ENCODE data around the gene PIK3C2G. TPM values are rescaled to one million over a fixed set of nuclear protein-coding genes. Genes with fewer than 3 reads are reported as not detected.

Gene PIK3C2G
- total and polyA plus RNA-seq, 4 donors, result 4.9 to 40.1 (median 19.4) TPM

DNA sequence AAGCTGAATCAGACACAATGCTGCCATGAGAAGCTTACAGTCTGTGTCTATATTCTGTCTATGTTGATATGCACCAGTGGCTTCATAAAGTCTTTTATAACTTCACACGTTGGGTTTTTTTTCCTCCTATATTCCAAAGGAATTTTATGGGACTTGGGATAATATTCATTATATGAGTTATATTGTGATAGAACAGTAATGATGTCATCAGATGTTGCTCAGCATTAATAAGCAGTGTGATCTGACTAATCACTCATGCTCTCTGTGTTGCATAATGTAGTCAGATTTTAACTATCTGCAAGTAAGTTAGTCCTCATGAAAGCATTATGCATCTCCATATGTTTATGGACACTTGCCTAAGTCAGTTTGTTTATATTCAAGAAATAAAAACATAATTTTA lies 316.9 kb downstream of the PIK3C2G start:
- no peaks in the 10 kb centered on the region for H3K4me1 ChIP-seq (ENCODE audit: control insufficient read depth in 4 of 4, insufficient read depth in 4 of 4, low read length in 3 of 4)
- WGBS, result 83% methylated on average over 1 of the region's 1 CpG

DNA sequence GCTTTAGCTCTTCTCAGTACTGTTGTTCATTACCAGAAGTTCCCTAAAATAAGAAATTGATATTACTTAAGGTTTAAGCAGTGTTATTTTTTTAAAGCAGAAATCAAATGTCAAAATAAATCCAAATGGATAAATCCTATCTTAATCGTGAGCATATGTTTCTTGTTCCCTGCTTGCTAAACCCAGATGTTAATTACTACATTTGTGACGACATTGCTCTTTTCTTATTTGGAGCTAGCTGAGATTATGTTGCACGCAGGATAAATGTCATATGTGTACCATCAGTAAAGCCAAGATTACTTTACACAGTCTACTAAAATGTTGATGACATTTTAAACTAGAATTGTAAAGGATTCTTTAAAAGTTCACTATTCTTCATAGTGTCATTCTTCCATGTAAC lies 319.0 kb downstream of the PIK3C2G start:
- Histone ChIP-seq H3K27ac (ENCODE audit: low read depth in 1 of 2, low read length in 2 of 2) (no peak overlapping the region), H3K9ac (ENCODE audit: low read depth in 1 of 2, low read length in 2 of 2) (no peak overlapping the region), H3K27me3 (ENCODE audit: control insufficient read depth in 4 of 4, insufficient read depth in 4 of 4, low read length in 3 of 4) (no peaks in the 10 kb centered on the region), H3K9me3 (ENCODE audit: control insufficient read depth in 4 of 4, low read length in 3 of 4) (peaks cover 0 to 3% (median 0%) of the 10 kb centered on the region in 4 donors), H3K4me1 (ENCODE audit: control insufficient read depth in 4 of 4, insufficient read depth in 4 of 4, low read length in 3 of 4) (no peaks in the 10 kb centered on the region), H3K36me3 (ENCODE audit: control insufficient read depth in 4 of 4, insufficient read depth in 3 of 4, low read depth in 1 of 4, low read length in 3 of 4) (peaks cover 0 to 12% (median 4%) of the 10 kb centered on the region in 4 donors), H3K4me3 (ENCODE audit: low read depth in 1 of 3, low read length in 3 of 3) (no peak overlapping the region)
- WGBS, result 81% methylated on average over 3 of the region's 3 CpGs
- DNase-seq (ENCODE audit: low spot score), result no peak
- no peak for TF ChIP-seq FOXA2 (IDR thresholded peaks at IDR 0.05)
- TF ChIP-seq, protein P1, sequence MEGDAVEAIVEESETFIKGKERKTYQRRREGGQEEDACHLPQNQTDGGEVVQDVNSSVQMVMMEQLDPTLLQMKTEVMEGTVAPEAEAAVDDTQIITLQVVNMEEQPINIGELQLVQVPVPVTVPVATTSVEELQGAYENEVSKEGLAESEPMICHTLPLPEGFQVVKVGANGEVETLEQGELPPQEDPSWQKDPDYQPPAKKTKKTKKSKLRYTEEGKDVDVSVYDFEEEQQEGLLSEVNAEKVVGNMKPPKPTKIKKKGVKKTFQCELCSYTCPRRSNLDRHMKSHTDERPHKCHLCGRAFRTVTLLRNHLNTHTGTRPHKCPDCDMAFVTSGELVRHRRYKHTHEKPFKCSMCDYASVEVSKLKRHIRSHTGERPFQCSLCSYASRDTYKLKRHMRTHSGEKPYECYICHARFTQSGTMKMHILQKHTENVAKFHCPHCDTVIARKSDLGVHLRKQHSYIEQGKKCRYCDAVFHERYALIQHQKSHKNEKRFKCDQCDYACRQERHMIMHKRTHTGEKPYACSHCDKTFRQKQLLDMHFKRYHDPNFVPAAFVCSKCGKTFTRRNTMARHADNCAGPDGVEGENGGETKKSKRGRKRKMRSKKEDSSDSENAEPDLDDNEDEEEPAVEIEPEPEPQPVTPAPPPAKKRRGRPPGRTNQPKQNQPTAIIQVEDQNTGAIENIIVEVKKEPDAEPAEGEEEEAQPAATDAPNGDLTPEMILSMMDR (IDR thresholded peaks at IDR 0.05; ENCODE audit: low read depth, low read length, missing input control), result no peak
- no peak for TF ChIP-seq GABPA (IDR thresholded peaks at IDR 0.05 in 1 of 2, conservative IDR thresholded peaks at IDR 0.05 in 1 of 2)
- TF ChIP-seq YY1 (IDR thresholded peaks at IDR 0.05), result no peak
- TF ChIP-seq RXRA (IDR thresholded peaks at IDR 0.05), result no peak
- TF ChIP-seq TAF1 (conservative IDR thresholded peaks at IDR 0.05), result no peak
- TF ChIP-seq, protein P2, sequence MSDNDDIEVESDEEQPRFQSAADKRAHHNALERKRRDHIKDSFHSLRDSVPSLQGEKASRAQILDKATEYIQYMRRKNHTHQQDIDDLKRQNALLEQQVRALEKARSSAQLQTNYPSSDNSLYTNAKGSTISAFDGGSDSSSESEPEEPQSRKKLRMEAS (IDR thresholded peaks at IDR 0.05), result no peak
- TF ChIP-seq, protein P3, sequence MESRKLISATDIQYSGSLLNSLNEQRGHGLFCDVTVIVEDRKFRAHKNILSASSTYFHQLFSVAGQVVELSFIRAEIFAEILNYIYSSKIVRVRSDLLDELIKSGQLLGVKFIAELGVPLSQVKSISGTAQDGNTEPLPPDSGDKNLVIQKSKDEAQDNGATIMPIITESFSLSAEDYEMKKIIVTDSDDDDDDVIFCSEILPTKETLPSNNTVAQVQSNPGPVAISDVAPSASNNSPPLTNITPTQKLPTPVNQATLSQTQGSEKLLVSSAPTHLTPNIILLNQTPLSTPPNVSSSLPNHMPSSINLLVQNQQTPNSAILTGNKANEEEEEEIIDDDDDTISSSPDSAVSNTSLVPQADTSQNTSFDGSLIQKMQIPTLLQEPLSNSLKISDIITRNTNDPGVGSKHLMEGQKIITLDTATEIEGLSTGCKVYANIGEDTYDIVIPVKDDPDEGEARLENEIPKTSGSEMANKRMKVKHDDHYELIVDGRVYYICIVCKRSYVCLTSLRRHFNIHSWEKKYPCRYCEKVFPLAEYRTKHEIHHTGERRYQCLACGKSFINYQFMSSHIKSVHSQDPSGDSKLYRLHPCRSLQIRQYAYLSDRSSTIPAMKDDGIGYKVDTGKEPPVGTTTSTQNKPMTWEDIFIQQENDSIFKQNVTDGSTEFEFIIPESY (IDR thresholded peaks at IDR 0.05), result no peak
- TF ChIP-seq HNF4G (IDR thresholded peaks at IDR 0.05), result no peak
- no peak for TF ChIP-seq SP1 (IDR thresholded peaks at IDR 0.05)
- TF ChIP-seq FOXA1 (IDR thresholded peaks at IDR 0.05), result no peak
- TF ChIP-seq, protein P4, sequence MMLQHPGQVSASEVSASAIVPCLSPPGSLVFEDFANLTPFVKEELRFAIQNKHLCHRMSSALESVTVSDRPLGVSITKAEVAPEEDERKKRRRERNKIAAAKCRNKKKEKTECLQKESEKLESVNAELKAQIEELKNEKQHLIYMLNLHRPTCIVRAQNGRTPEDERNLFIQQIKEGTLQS (IDR thresholded peaks at IDR 0.05), result no peak

More for the DNA sequence above, 316.9 kb downstream of the PIK3C2G start:
- Histone ChIP-seq H3K36me3 (ENCODE audit: control insufficient read depth in 4 of 4, insufficient read depth in 3 of 4, low read depth in 1 of 4, low read length in 3 of 4) (peaks cover 0 to 16% (median 8%) of the 10 kb centered on the region in 4 donors), H3K9me3 (ENCODE audit: control insufficient read depth in 4 of 4, low read length in 3 of 4) (peaks cover 0 to 2% (median 0%) of the 10 kb centered on the region in 4 donors), H3K9ac (ENCODE audit: low read depth in 1 of 2, low read length in 2 of 2) (no peak overlapping the region), H3K27me3 (ENCODE audit: control insufficient read depth in 4 of 4, insufficient read depth in 4 of 4, low read length in 3 of 4) (no peaks in the 10 kb centered on the region), H3K27ac (ENCODE audit: low read depth in 1 of 2, low read length in 2 of 2) (no peak overlapping the region), H3K4me3 (ENCODE audit: low read depth in 1 of 3, low read length in 3 of 3) (no peak overlapping the region)
- no peak for TF ChIP-seq SP1 (IDR thresholded peaks at IDR 0.05)
- TF ChIP-seq YY1 (IDR thresholded peaks at IDR 0.05), result no peak
- no peak for TF ChIP-seq HNF4A (conservative IDR thresholded peaks at IDR 0.05)
- TF ChIP-seq FOXA1 (IDR thresholded peaks at IDR 0.05), result no peak
- TF ChIP-seq EGR1 (IDR thresholded peaks at IDR 0.05; ENCODE audit: low read depth in 2 of 2), result no peak
- TF ChIP-seq GABPA (IDR thresholded peaks at IDR 0.05 in 1 of 2, conservative IDR thresholded peaks at IDR 0.05 in 1 of 2), result no peak
- TF ChIP-seq JUND (IDR thresholded peaks at IDR 0.05), result no peak
- TF ChIP-seq, protein P2 (IDR thresholded peaks at IDR 0.05), result no peak
- TF ChIP-seq NR2F2 (IDR thresholded peaks at IDR 0.05), result no peak
- TF ChIP-seq FOXA2 (IDR thresholded peaks at IDR 0.05), result no peak
- TF ChIP-seq, protein P3 (IDR thresholded peaks at IDR 0.05), result no peak
- no peak for TF ChIP-seq TAF1 (conservative IDR thresholded peaks at IDR 0.05)
- TF ChIP-seq RAD21 (IDR thresholded peaks at IDR 0.05), result no peak
- no peak for TF ChIP-seq HNF4G (IDR thresholded peaks at IDR 0.05)
- DNase-seq (ENCODE audit: low spot score), result no peak
